ENCODE data around the gene ZNHIT2.

DNA sequence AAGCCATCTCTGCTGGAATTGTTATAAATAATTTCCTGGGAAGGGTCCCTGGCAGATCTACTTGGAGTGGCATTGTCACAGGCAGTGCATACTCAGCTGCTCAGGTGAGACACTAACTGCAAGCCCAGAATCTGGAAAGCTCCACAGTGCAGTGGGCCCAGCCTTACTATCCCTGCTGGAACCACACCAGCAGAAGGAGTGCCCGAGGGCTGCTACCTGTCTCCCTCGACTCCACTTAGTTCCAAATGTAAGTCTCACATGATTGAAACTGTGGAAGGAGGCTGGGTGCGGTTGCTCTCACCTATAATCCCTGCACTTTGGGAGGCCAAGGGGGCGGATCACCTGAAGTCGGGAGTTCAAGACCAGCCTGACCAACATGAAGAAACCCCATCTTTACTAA lies 31.2 kb upstream of the ZNHIT2 start:
- TF ChIP-seq CTCF (IDR thresholded peaks at IDR 0.05) (no peak), POLR2A (IDR thresholded peaks at IDR 0.05) (no peak)
